IMR-90 (cell line): ENCODE data around the gene PPOX. TPM values are rescaled to one million over a fixed set of nuclear protein-coding genes. Genes with fewer than 3 reads are reported as not detected.

ENCODE experiments used
- ATAC-seq: fragments of 200-7000 bp; cut with Tn5 transposase; 2 replicates; pipeline ENCODE4 v1.9.1; 2020; ENCODE audit warnings: low read depth, mild to moderate bottlenecking, moderate library complexity
- BruUV-seq: library from RNA; stranded (reverse); fragments of 400-500 nt; replicated peaks from 2 replicates; lab custom pipeline; 2021; lab: Mats Ljungman, UMichigan
- CTCF ChIA-PET: fragments of 300-600 bp; formaldehyde crosslinking; extraction: SDS; loops from one replicate; lab custom pipeline; 2021; ENCODE audit warnings: antibody characterized with exemption; lab: Yijun Ruan, JAX
- POLR2A ChIA-PET: fragments of 300-600 bp; sonication (Branson Sonifier 250); formaldehyde crosslinking; loops from one replicate; lab custom pipeline; 2022; ENCODE audit warnings: antibody characterized with exemption; ENCODE audit not compliant: unreplicated experiment; lab: Charles Lee
- DNase-seq: peaks from one replicate; pipeline ENCODE4 v3.0.0; 2013
- H2AFZ ChIP-seq: replicated peaks from 2 replicates; pipeline ENCODE3; 2013; ENCODE audit warnings: low read length, mild to moderate bottlenecking; ENCODE audit not compliant: poor library complexity
- H2AK5ac ChIP-seq: 2 replicates; pipeline ENCODE4 v1.6.1; 2013; ENCODE audit warnings: low read depth, low read length, inconsistent platforms
- H2AK9ac ChIP-seq: replicated peaks from 2 replicates; pipeline ENCODE3; 2013; ENCODE audit warnings: mild to moderate bottlenecking, low read depth, low read length, moderate library complexity; ENCODE audit not compliant: poor library complexity
- H2BK120ac ChIP-seq: 2 replicates; pipeline ENCODE4 v1.6.1; 2013; ENCODE audit warnings: low read depth, low read length, inconsistent platforms
- H2BK15ac ChIP-seq: 3 replicates; pipeline ENCODE4 v1.6.1; 2013; ENCODE audit warnings: low read depth, low read length, inconsistent platforms
- H2BK20ac ChIP-seq: 2 replicates; pipeline ENCODE4 v1.6.1; 2013; ENCODE audit warnings: low read depth, mild to moderate bottlenecking, inconsistent platforms, low read length, moderate library complexity
- H2BK5ac ChIP-seq: 2 replicates; pipeline ENCODE4 v1.6.1; 2013; ENCODE audit warnings: mild to moderate bottlenecking, low read depth, low read length, inconsistent platforms; ENCODE audit not compliant: poor library complexity, severe bottlenecking
- H3K14ac ChIP-seq: replicated peaks from 2 replicates; pipeline ENCODE4 v1.6.1; 2013; ENCODE audit warnings: low read depth, low read length, inconsistent platforms
- H3K18ac ChIP-seq: 2 replicates; pipeline ENCODE4 v1.6.1; 2013; ENCODE audit warnings: low read depth, low read length, control low read depth
- H3K23ac ChIP-seq: 2 replicates; pipeline ENCODE4 v1.6.1; 2013; ENCODE audit warnings: low read depth, low read length, inconsistent platforms
- H3K27ac ChIP-seq: 2 replicates; pipeline ENCODE4 v1.5.1; 2013; ENCODE audit warnings: mild to moderate bottlenecking, control low read depth, low read length; ENCODE audit not compliant: insufficient read depth
- H3K27me3 ChIP-seq: 2 replicates; pipeline ENCODE4 v1.6.1; 2013; ENCODE audit warnings: low read length; ENCODE audit not compliant: control insufficient read depth, insufficient read depth
- H3K36me3 ChIP-seq: 2 replicates; pipeline ENCODE4 v1.6.1; 2013; ENCODE audit warnings: low read length, mixed read lengths; ENCODE audit not compliant: control insufficient read depth, insufficient read depth
- H3K4ac ChIP-seq: 2 replicates; pipeline ENCODE4 v1.6.1; 2013; ENCODE audit warnings: low read depth, low read length, inconsistent platforms
- H3K4me1 ChIP-seq: 2 replicates; pipeline ENCODE4 v1.6.1; 2013; ENCODE audit warnings: low read length, mixed read lengths; ENCODE audit not compliant: control insufficient read depth, insufficient read depth
- H3K4me2 ChIP-seq: 2 replicates; pipeline ENCODE4 v1.6.1; 2013; ENCODE audit warnings: low read depth, mild to moderate bottlenecking, control low read depth, low read length, moderate library complexity
- H3K4me3 ChIP-seq: 2 replicates; pipeline ENCODE4 v1.5.1; 2013; ENCODE audit warnings: low read depth, mild to moderate bottlenecking, control low read depth, low read length, moderate library complexity; ENCODE audit not compliant: insufficient read depth
- H3K56ac ChIP-seq: 2 replicates; pipeline ENCODE4 v1.6.1; 2013; ENCODE audit warnings: low read length, inconsistent platforms; ENCODE audit not compliant: insufficient read depth; ENCODE audit errors: extremely low read depth
- H3K79me1 ChIP-seq, 2 experiments: 2 replicates each; pipeline ENCODE4 v1.6.1; 2013; ENCODE audit warnings: low read length in 2 of 2, inconsistent platforms in 1 of 2, low read depth in 1 of 2
- H3K9ac ChIP-seq: 2 replicates; pipeline ENCODE4 v1.6.1; 2013; ENCODE audit warnings: low read depth, low read length, control low read depth
- H3K9me1 ChIP-seq: 2 replicates; pipeline ENCODE4 v1.6.1; 2013; ENCODE audit warnings: low read length, inconsistent platforms; ENCODE audit not compliant: insufficient read depth
- H3K9me3 ChIP-seq: 2 replicates; pipeline ENCODE4 v1.6.1; 2013; ENCODE audit warnings: low read length; ENCODE audit not compliant: control insufficient read depth, insufficient read depth
- H4K20me1 ChIP-seq: 2 replicates; pipeline ENCODE4 v1.6.1; 2013; ENCODE audit warnings: low read length, inconsistent platforms; ENCODE audit not compliant: insufficient read depth
- H4K5ac ChIP-seq: 2 replicates; pipeline ENCODE4 v1.6.1; 2013; ENCODE audit warnings: mild to moderate bottlenecking, low read depth, low read length, control low read depth
- H4K8ac ChIP-seq, 2 experiments: 2 replicates each; pipeline ENCODE4 v1.6.1; 2013; ENCODE audit warnings: low read depth in 2 of 2, low read length in 2 of 2, control low read depth in 1 of 2, inconsistent platforms in 1 of 2
- H4K91ac ChIP-seq: 2 replicates; pipeline ENCODE4 v1.6.1; 2013; ENCODE audit warnings: low read depth, low read length, inconsistent platforms; ENCODE audit not compliant: insufficient read depth
- BHLHE40 ChIP-seq: fragments of 150-350 bp; IDR thresholded peaks from 2 replicates; pipeline ENCODE4 v1.6.1; 2016; ENCODE audit warnings: mild to moderate bottlenecking, low read depth, low read length
- CEBPB ChIP-seq: IDR thresholded peaks from 2 replicates; pipeline ENCODE4 v1.6.1; 2012; ENCODE audit warnings: low read depth, low read length, improper control_type of control experiment
- CHD1 ChIP-seq: IDR thresholded peaks from 2 replicates; pipeline ENCODE4 v1.6.1; 2012; ENCODE audit warnings: low read depth, low read length, improper control_type of control experiment
- CTCF ChIP-seq: conservative IDR thresholded peaks from 2 replicates; pipeline ENCODE4 v1.5.1; 2012; ENCODE audit warnings: mild to moderate bottlenecking, low read depth, low read length, improper control_type of control experiment
- FOS ChIP-seq: fragments of 150-350 bp; IDR thresholded peaks from 2 replicates; pipeline ENCODE4 v1.6.1; 2016; ENCODE audit warnings: low read depth, low read length
- MAFK ChIP-seq: IDR thresholded peaks from 2 replicates; pipeline ENCODE4 v1.6.1; 2012; ENCODE audit warnings: low read depth, low read length, improper control_type of control experiment
- MXI1 ChIP-seq: IDR thresholded peaks from 2 replicates; pipeline ENCODE4 v1.6.1; 2012; ENCODE audit warnings: low read depth, mild to moderate bottlenecking, low read length, moderate library complexity, borderline replicate concordance
- RAD21 ChIP-seq: IDR thresholded peaks from 2 replicates; pipeline ENCODE4 v1.6.1; 2012; ENCODE audit warnings: low read length, improper control_type of control experiment
- RCOR1 ChIP-seq: IDR thresholded peaks from 2 replicates; pipeline ENCODE4 v1.6.1; 2012; ENCODE audit warnings: mild to moderate bottlenecking, low read length, improper control_type of control experiment; ENCODE audit not compliant: insufficient replicate concordance
- SMC3 ChIP-seq: fragments of 150-350 bp; IDR thresholded peaks from 2 replicates; pipeline ENCODE4 v1.6.1; 2016; ENCODE audit warnings: low read depth, mild to moderate bottlenecking, antibody characterized with exemption, low read length, moderate library complexity
- WGBS, 2 experiments: methylation state at CpG; one replicate each; pipeline versions ENCODE4 v1.1.5 to v1.1.7; 2013; ENCODE audit warnings: missing lambda C conversion rate in 2 of 2; ENCODE audit not compliant: insufficient read length in 1 of 2; ENCODE audit errors: extremely low coverage in 2 of 2; 5-methylcytosine and 5-hydroxymethylcytosine counted together
- dilution Hi-C: fragments of 300-500 bp; cut with HindIII; formaldehyde crosslinking; loops from one replicate; pipeline ENCODE4 v1.14.3; 2018; ENCODE audit warnings: low sequenced_read_pairs; ENCODE audit not compliant: unreplicated experiment
- in situ Hi-C: fragments of 300-500 bp; cut with MboI; formaldehyde crosslinking; loops from 3 replicates; pipeline ENCODE4 v1.14.3; 2019; ENCODE audit warnings: low sequenced_read_pairs, inconsistent platforms, mixed read lengths
- intact Hi-C: fragments of 100-400 bp; cut with micrococcal nuclease; formaldehyde crosslinking; loops from 2 replicates; pipeline ENCODE4 v1.10.0; 2022
- polyA plus RNA-seq, 3 experiments: library from polyadenylated mRNA; depleted of rRNA; stranded (reverse); fragments of >200 nt; gene quantifications; 2 replicates each; pipeline ENCODE4 v1.2.3, GENCODE V29; 2012; ENCODE audit warnings: low replicate concordance in 1 of 3
- total RNA-seq: library from RNA; depleted of rRNA; stranded (reverse); fragments of >200 nt; gene quantifications from 2 replicates; pipeline ENCODE4 v1.2.3, GENCODE V29; 2012
- TF ChIP-seq, protein P1 (sequence below): fragments of 150-350 bp; IDR thresholded peaks from 2 replicates; pipeline ENCODE4 v1.6.1; 2017; ENCODE audit warnings: mild to moderate bottlenecking, antibody characterized with exemption, low read length, low read depth

Gene PPOX
- total and polyA plus RNA-seq, 2 of the 4 experiments (the other 2 are of a cell fraction): 6.1 to 14.3 TPM

DNA sequence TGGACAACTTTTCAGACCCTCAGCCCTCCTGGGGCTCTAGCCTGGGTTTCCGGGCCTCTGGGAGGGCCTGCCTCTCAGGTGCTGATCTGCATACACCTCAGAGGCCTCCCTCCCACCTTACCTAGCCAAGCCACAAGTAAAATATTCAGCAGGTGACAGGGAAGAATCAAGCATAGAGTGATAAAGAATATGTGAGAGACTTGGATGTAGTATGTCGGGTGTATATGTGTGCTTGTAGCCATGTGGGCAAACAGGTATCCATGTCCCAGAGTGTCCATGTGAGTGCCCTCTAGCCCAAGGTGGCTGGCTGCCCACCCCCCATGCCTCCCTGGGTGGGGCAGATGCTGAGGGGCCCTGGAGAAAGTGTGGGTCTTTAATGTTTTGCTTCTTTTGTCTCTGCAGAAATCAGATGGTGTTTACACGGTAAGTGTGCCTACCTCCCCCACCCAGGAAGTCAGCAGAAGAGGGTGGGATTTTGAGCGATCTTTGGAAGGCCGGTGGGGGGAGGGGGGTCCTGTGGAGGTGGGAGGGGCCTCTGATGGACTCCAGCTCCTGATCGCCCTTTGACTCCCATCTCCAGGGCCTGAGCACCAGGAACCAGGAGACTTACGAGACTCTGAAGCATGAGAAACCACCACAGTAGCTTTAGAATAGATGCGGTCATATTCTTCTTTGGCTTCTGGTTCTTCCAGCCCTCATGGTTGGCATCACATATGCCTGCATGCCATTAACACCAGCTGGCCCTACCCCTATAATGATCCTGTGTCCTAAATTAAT lies 52.3 kb downstream of the PPOX start:
- no TSS peak for BruUV-seq
- H3K56ac ChIP-seq: no peak overlapping the region
- H2BK15ac ChIP-seq: no peak overlapping the region
- H4K20me1 ChIP-seq: no peaks in the 10 kb centered on the region
- ATAC-seq: no peak
- H2AK5ac ChIP-seq: 0 out of 2 replicates have a peak overlapping the region, but pooled peaks have one; percentile 76
- H3K14ac ChIP-seq: no peak overlapping the region; the same call in 1 of the 2 replicates
- no peaks in the 10 kb centered on the region; the same call in 1 of the 2 replicates for H3K27me3 ChIP-seq
- H2BK20ac ChIP-seq: no peak overlapping the region
- no peak overlapping the region for H3K9ac ChIP-seq
- peaks cover 14% of the 10 kb centered on the region for H3K36me3 ChIP-seq
- no peak overlapping the region for H4K5ac ChIP-seq
- ChIA-PET POLR2A (no interaction called here), CTCF (interaction anchor here (1.6 kb wide), 1 partner anchor 164 kb away, joined by 4 read pairs; no protein-coding TSS in a partner anchor)
- H2BK120ac ChIP-seq: no peak overlapping the region
- H4K91ac ChIP-seq: no peak overlapping the region
- TF ChIP-seq CHD1 (no peak), FOS (no peak), MAFK (no peak), CEBPB (no peak), SMC3 (no peak), RAD21 (no peak), CTCF (no peak), BHLHE40 (no peak), RCOR1 (no peak), MXI1 (no peak)
- TF ChIP-seq, protein P1, sequence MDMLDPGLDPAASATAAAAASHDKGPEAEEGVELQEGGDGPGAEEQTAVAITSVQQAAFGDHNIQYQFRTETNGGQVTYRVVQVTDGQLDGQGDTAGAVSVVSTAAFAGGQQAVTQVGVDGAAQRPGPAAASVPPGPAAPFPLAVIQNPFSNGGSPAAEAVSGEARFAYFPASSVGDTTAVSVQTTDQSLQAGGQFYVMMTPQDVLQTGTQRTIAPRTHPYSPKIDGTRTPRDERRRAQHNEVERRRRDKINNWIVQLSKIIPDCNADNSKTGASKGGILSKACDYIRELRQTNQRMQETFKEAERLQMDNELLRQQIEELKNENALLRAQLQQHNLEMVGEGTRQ: no peak
- no peaks in the 10 kb centered on the region for H3K79me1 ChIP-seq
- no peak overlapping the region for H3K4me2 ChIP-seq
- in situ Hi-C loops (loop anchor here (10.0 kb wide), 1 partner anchor 526 kb away; the partner anchor contains the start of gene DUSP12), intact Hi-C loops (no loop called here), dilution Hi-C loops (no loop called here)
- DNase-seq: no peak
- H2AFZ ChIP-seq: peak overlapping the region; percentile 71
- H3K4ac ChIP-seq: no peak overlapping the region
- H3K4me3 ChIP-seq: no peak overlapping the region
- H2BK5ac ChIP-seq: no peak overlapping the region
- H3K4me1 ChIP-seq: peaks cover 11% of the 10 kb centered on the region
- no peak overlapping the region for H3K23ac ChIP-seq
- WGBS, 2 experiments: no CpG with 5 or more reads among the region's 8 CpGs
- H3K27ac ChIP-seq: no peak overlapping the region
- H2AK9ac ChIP-seq: peak overlapping the region; percentile 48
- H3K9me1 ChIP-seq: peaks cover 14% of the 10 kb centered on the region
- H3K9me3 ChIP-seq: no peaks in the 10 kb centered on the region
- H4K8ac ChIP-seq: no peak overlapping the region
- H3K18ac ChIP-seq: no peak overlapping the region
